Liver (tissue), 3 donors: Measurements from ENCODE around the gene CENPV.

Source experiments
- ATF3 ChIP-seq: IDR thresholded peaks from 2 replicates; pipeline ENCODE4 v1.6.1; 2016; ENCODE audit warnings: antibody characterized with exemption
- CTCF ChIP-seq: fragments of 150-350 bp; IDR thresholded peaks from 2 replicates; pipeline ENCODE4 v1.5.1; 2017; ENCODE audit warnings: improper control_type of control experiment, low read depth, low read length; ENCODE audit not compliant: missing input control
- EGR1 ChIP-seq, 2 donors: IDR thresholded peaks; 2 replicates each; pipeline ENCODE4 v1.6.1; 2016 to 2018; ENCODE audit warnings: antibody characterized with exemption in 2 of 2, low read depth in 2 of 2
- FOXA1 ChIP-seq: IDR thresholded peaks from 2 replicates; pipeline ENCODE4 v1.6.1; 2016; ENCODE audit warnings: antibody characterized with exemption
- GABPA ChIP-seq, 2 donors: IDR thresholded peaks in 1 of 2; conservative IDR thresholded peaks in 1 of 2; 2 replicates each; pipeline ENCODE4 v1.6.1; 2016; ENCODE audit warnings: antibody characterized with exemption in 2 of 2, mild to moderate bottlenecking in 1 of 2, moderate library complexity in 1 of 2
- HNF4A ChIP-seq, 2 donors: conservative IDR thresholded peaks; 2 replicates each; pipeline ENCODE4 v1.6.1; 2016; ENCODE audit warnings: antibody characterized with exemption in 2 of 2, mild to moderate bottlenecking in 2 of 2
- HNF4G ChIP-seq: IDR thresholded peaks from 2 replicates; pipeline ENCODE4 v1.6.1; 2016; ENCODE audit warnings: antibody characterized with exemption
- RAD21 ChIP-seq, 2 donors: IDR thresholded peaks; 2 replicates each; pipeline ENCODE4 v1.6.1; 2016; ENCODE audit warnings: antibody characterized with exemption in 2 of 2, mild to moderate bottlenecking in 2 of 2
- SP1 ChIP-seq: IDR thresholded peaks from 2 replicates; pipeline ENCODE4 v1.6.1; 2018; ENCODE audit warnings: antibody characterized with exemption, mild to moderate bottlenecking
- TAF1 ChIP-seq: conservative IDR thresholded peaks from 2 replicates; pipeline ENCODE4 v1.6.1; 2016; ENCODE audit warnings: antibody characterized with exemption, mild to moderate bottlenecking
- YY1 ChIP-seq: IDR thresholded peaks from 2 replicates; pipeline ENCODE4 v1.6.1; 2016; ENCODE audit warnings: antibody characterized with exemption, mild to moderate bottlenecking
- TF ChIP-seq, protein P1 (sequence below): IDR thresholded peaks from 2 replicates; pipeline ENCODE4 v1.6.1; 2016; ENCODE audit warnings: antibody characterized with exemption
- donor health status: healthy.
- donor health status: healthy.

GRCh38 chr17:16319969-16320368, 33.3 kb downstream of the CENPV start:
- TF ChIP-seq RAD21 (IDR thresholded peaks at IDR 0.05) (no peak), CTCF (no peak), HNF4A (conservative IDR thresholded peaks at IDR 0.05) (no peak), SP1 (no peak), ATF3 (no peak), GABPA (IDR thresholded peaks at IDR 0.05 in 1 of 2, conservative IDR thresholded peaks at IDR 0.05 in 1 of 2) (no peak), YY1 (no peak), TAF1 (no peak), HNF4G (no peak), FOXA1 (no peak), EGR1 (IDR thresholded peaks at IDR 0.05; ENCODE audit: low read depth in 2 of 2) (no peak)
- TF ChIP-seq, protein P1, sequence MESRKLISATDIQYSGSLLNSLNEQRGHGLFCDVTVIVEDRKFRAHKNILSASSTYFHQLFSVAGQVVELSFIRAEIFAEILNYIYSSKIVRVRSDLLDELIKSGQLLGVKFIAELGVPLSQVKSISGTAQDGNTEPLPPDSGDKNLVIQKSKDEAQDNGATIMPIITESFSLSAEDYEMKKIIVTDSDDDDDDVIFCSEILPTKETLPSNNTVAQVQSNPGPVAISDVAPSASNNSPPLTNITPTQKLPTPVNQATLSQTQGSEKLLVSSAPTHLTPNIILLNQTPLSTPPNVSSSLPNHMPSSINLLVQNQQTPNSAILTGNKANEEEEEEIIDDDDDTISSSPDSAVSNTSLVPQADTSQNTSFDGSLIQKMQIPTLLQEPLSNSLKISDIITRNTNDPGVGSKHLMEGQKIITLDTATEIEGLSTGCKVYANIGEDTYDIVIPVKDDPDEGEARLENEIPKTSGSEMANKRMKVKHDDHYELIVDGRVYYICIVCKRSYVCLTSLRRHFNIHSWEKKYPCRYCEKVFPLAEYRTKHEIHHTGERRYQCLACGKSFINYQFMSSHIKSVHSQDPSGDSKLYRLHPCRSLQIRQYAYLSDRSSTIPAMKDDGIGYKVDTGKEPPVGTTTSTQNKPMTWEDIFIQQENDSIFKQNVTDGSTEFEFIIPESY, result no peak
